Progenitor cell of endocrine pancreas (in vitro differentiated cells): ENCODE measurements around the gene ASCC1. TPM values are rescaled to one million over a fixed set of nuclear protein-coding genes. Genes with fewer than 3 reads are reported as not detected.
"Not testable (repeated sequence)": the region's sequence is repeated elsewhere in the genome, so short reads cannot be mapped to it uniquely, and the experiment has no call there.

Source experiments
- DNase-seq: peaks from one replicate; pipeline ENCODE4 v3.0.0; 2021; ENCODE audit warnings: low spot score; ENCODE audit not compliant: unreplicated experiment
- H3K27ac Mint-ChIP-seq: 2 replicates; pipeline ENCODE4 v1.8.0; 2021; ENCODE audit warnings: mild to moderate bottlenecking, moderate library complexity, mixed read lengths
- H3K27me3 Mint-ChIP-seq: 2 replicates; pipeline ENCODE4 v1.8.0; 2021; ENCODE audit warnings: mixed read lengths
- H3K36me3 Mint-ChIP-seq: 2 replicates; pipeline ENCODE4 v1.8.0; 2022; ENCODE audit warnings: mixed read lengths; ENCODE audit not compliant: insufficient read depth
- H3K4me1 Mint-ChIP-seq: 2 replicates; pipeline ENCODE4 v1.8.0; 2021; ENCODE audit warnings: low read depth, mixed read lengths
- H3K4me3 Mint-ChIP-seq: 2 replicates; pipeline ENCODE4 v1.8.0; 2021; ENCODE audit warnings: low read depth, mild to moderate bottlenecking, moderate library complexity, mixed read lengths
- H3K9me3 Mint-ChIP-seq: 2 replicates; pipeline ENCODE4 v1.8.0; 2021; ENCODE audit warnings: low read depth, mixed read lengths
- total RNA-seq: library from RNA; stranded (reverse); gene quantifications from 2 replicates; pipeline ENCODE4 v1.2.1, GENCODE V29; 2021
- TF ChIP-seq, protein P1 (sequence below): fragments of 200-600 bp; sonication (generic); IDR thresholded peaks from one replicate; pipeline ENCODE4 v1.5.0; 2021; ENCODE audit warnings: antibody characterized with exemption, mild to moderate bottlenecking; ENCODE audit not compliant: unreplicated experiment

Gene ASCC1
- total RNA-seq, 1 donor from 2014 or later = 42.2 TPM

DNA sequence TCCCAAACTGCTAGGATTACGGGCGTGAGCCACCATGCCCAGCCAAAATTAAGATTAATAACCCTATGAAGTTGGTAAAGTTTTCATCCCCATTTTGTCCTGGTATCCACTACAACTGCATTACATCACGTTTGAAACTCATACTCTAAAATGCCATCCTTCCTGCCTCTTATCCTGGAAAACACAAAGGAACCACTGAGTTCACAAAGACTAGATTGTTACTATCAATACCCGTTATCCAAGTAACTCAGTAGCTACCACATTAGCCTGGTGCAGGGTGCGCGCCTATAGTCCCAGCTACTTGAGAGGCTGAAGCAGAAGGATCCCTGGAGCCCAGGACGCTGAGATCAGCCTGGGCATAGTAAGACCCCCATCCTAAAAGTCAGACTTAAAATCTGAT, 63.8 kb downstream of the ASCC1 start:
- H3K9me3 Mint-ChIP-seq = no peaks in the 10 kb centered on the region
- no peaks in the 10 kb centered on the region for H3K27me3 Mint-ChIP-seq
- no peaks in the 10 kb centered on the region for H3K4me1 Mint-ChIP-seq
- TF ChIP-seq, protein P1, sequence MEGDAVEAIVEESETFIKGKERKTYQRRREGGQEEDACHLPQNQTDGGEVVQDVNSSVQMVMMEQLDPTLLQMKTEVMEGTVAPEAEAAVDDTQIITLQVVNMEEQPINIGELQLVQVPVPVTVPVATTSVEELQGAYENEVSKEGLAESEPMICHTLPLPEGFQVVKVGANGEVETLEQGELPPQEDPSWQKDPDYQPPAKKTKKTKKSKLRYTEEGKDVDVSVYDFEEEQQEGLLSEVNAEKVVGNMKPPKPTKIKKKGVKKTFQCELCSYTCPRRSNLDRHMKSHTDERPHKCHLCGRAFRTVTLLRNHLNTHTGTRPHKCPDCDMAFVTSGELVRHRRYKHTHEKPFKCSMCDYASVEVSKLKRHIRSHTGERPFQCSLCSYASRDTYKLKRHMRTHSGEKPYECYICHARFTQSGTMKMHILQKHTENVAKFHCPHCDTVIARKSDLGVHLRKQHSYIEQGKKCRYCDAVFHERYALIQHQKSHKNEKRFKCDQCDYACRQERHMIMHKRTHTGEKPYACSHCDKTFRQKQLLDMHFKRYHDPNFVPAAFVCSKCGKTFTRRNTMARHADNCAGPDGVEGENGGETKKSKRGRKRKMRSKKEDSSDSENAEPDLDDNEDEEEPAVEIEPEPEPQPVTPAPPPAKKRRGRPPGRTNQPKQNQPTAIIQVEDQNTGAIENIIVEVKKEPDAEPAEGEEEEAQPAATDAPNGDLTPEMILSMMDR = no peak
- no peak overlapping the region for H3K27ac Mint-ChIP-seq
- no peak for DNase-seq
- H3K36me3 Mint-ChIP-seq = peaks cover 16% of the 10 kb centered on the region
- H3K4me3 Mint-ChIP-seq = no peak overlapping the region

DNA sequence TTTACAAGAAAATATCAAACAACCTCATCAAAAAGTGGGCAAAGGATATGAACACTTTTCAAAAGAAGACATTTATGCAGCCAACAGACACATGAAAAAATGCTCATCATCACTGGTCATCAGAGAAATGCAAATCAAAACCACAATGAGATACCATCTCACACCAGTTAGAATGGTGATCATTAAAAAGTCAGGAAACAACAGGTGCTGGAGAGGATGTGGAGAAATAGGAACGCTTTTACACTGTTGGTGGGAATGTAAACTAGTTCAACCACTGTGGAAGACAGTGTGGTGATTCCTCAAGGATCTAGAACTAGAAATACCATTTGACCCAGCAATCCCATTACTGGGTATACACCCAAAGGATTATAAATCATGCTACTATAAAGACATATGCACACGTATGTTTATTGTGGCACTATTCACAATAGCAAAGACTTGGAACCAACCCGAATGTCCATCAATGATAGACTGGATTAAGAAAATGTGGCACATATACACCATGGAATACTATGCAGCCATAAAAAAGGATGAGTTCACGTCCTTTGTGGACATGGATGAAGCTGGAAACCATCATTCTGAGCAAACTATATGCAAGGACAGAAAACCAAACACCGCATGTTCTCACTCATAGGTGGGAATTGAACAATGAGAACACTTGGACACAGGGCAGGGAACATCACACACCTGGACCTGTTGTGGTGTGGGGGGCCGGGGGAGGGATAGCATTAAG, 65.2 kb downstream of the ASCC1 start:
- DNase-seq, H3K27ac Mint-ChIP-seq, H3K27me3 Mint-ChIP-seq, H3K4me3 Mint-ChIP-seq, H3K9me3 Mint-ChIP-seq, H3K4me1 Mint-ChIP-seq: not testable (repeated sequence)
- H3K36me3 Mint-ChIP-seq = peaks cover 15% of the 10 kb centered on the region

DNA sequence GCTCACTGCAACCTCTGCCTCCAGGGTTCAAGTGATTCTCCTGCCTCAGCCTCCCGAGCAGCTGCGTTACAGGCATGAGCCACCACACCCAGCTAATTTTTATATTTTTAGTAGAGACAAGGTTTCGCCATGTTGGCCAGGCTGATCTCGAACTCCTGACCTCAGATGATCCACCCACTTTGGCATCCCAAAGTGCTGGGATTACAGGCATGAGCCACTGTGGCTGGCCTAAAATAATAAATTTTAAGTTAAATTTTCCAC, 68.8 kb downstream of the ASCC1 start:
- not testable (repeated sequence) for H3K4me3 Mint-ChIP-seq, H3K4me1 Mint-ChIP-seq, H3K27me3 Mint-ChIP-seq, H3K9me3 Mint-ChIP-seq, DNase-seq, H3K27ac Mint-ChIP-seq
- H3K36me3 Mint-ChIP-seq = peaks cover 12% of the 10 kb centered on the region

DNA sequence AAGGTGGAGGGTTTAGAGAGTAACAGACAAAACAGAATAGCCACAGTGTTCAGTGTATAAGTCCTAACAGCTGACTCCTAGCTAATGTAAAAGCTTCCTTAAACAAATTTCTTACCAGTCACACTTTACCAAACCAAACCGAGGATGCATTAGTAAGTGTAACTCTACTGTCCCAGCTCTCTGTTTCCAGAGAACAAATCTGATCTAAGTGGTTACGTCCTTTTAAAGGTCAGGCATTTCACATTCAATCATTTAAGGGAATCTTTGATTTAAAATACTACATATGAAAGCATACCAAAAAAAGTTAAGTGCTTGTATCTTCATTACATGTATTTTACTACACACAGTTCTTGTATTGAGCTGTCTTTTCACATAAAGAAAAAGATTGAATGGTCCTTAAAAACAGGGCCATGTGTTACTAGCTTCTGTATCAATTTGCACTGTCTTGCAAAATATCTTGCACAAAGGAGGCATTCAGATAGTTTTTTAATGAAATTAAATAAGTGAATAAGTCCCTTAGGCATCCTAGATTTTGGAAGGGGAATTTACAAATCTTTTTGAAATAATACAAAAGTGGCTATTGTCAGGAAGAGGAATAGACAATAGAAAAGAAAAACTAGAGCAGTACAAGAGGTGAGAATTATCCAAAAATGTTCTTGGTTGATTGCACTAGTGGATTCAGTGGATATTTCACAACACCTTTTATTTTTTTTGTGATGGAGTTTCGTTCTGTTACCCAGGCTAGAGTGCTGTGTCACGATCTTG, 69.3 kb downstream of the ASCC1 start:
- Mint-ChIP-seq H3K27me3 (no peaks in the 10 kb centered on the region), H3K36me3 (peaks cover 11% of the 10 kb centered on the region), H3K27ac (no peak overlapping the region), H3K4me3 (no peak overlapping the region), H3K9me3 (no peaks in the 10 kb centered on the region), H3K4me1 (peaks cover 3% of the 10 kb centered on the region)
- TF ChIP-seq, protein P1 = no peak
- DNase-seq = no peak

DNA sequence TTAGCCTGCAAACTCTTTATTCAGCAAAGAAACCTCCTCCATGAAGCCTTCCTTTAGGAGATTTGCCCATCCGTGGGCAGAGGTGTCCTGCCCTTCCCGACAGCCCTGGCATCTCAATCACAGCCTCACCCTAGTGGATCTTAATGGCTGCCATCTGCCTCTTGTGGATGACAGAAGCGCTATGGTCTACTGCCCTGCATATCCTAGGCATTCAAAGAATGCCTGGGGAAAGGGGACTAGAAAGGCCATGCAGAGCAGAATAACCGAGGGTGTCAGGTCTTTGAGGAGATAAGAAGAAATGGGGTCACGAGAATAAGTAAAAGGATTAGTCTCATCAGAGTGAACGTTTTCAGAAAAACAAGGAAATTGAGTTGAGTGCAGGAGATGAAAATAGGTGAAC, 70.0 kb downstream of the ASCC1 start:
- H3K4me1 Mint-ChIP-seq = peaks cover 3% of the 10 kb centered on the region
- TF ChIP-seq, protein P1 = no peak
- peak overlapping the region; percentile 4 for H3K27ac Mint-ChIP-seq
- H3K9me3 Mint-ChIP-seq = no peaks in the 10 kb centered on the region
- peaks cover 9% of the 10 kb centered on the region for H3K36me3 Mint-ChIP-seq
- DNase-seq = no peak
- no peaks in the 10 kb centered on the region for H3K27me3 Mint-ChIP-seq
- no peak overlapping the region for H3K4me3 Mint-ChIP-seq

DNA sequence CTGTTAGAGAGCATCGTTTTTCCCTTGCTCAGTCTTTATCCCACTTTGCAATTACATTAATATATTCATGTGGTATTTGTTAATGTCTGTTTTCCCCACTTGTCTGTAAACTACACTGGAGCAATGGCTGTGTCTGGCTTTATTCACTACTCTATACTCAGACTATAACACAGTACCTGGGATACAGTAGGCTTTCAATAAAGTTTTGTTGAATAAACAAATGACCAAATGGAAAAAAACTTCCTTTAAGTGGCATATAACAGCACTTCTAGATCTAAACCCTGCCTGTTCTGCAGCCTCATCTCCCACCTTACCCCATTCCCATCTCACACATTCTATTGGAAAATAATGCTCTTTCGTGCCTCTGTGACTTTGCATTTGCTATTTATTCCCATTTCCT, 70.4 kb downstream of the ASCC1 start:
- Mint-ChIP-seq H3K27me3 (no peaks in the 10 kb centered on the region), H3K9me3 (no peaks in the 10 kb centered on the region), H3K27ac (peak overlapping the region; percentile 4), H3K4me3 (no peak overlapping the region), H3K4me1 (peaks cover 3% of the 10 kb centered on the region), H3K36me3 (peaks cover 6% of the 10 kb centered on the region)
- DNase-seq = no peak
- TF ChIP-seq, protein P1 = no peak
